HG03521 (cell line): ENCODE results near the gene SPOCK1.
"Not testable (repeated sequence)": the region's sequence is repeated elsewhere in the genome, so short reads cannot be mapped to it uniquely, and the experiment has no call there.

Experiments
- ATAC-seq: cut with Tn5 transposase; IDR thresholded peaks from one replicate; pipeline ENCODE4 v1.9.1; 2021; ENCODE audit warnings: mild to moderate bottlenecking, moderate library complexity; ENCODE audit not compliant: unreplicated experiment

SPOCK1 gene

GRCh38 chr5:137498736-137499505, at the start of gene SPOCK1:
SPOCK1 (minus strand) TSS chr5:137499326.
- peak; percentile 90 for ATAC-seq

GRCh38 chr5:137545956-137546355, 46.8 kb upstream of the SPOCK1 start:
- ATAC-seq, result no peak

GRCh38 chr5:137535449-137535848, 36.3 kb upstream of the SPOCK1 start:
- not testable (repeated sequence) for ATAC-seq

- no peak for ATAC-seq
These were observed 34.8 kb upstream of the SPOCK1 start for GRCh38 chr5:137533963-137534362.

GRCh38 chr5:137531266-137531665, 32.1 kb upstream of the SPOCK1 start:
- ATAC-seq, result no peak

GRCh38 chr5:137521246-137521645, 22.1 kb upstream of the SPOCK1 start:
- no peak for ATAC-seq

- ATAC-seq, result no peak
These were observed 17.8 kb upstream of the SPOCK1 start for GRCh38 chr5:137516961-137517360.

GRCh38 chr5:137516251-137516797, 17.2 kb upstream of the SPOCK1 start:
- no peak for ATAC-seq

- ATAC-seq, result no peak
These were observed 16.1 kb upstream of the SPOCK1 start for GRCh38 chr5:137515238-137515637.

GRCh38 chr5:137510671-137511070, 11.5 kb upstream of the SPOCK1 start:
- no peak for ATAC-seq

- ATAC-seq, result no peak
These were observed 8.0 kb upstream of the SPOCK1 start for GRCh38 chr5:137507150-137507549.

- no peak for ATAC-seq
These were observed 7.2 kb upstream of the SPOCK1 start for GRCh38 chr5:137506296-137506695.

GRCh38 chr5:137504916-137505315, 5.8 kb upstream of the SPOCK1 start:
- no peak for ATAC-seq

GRCh38 chr5:137503456-137503855, 4.3 kb upstream of the SPOCK1 start:
- no peak for ATAC-seq

- ATAC-seq, result no peak
These were observed 3.5 kb upstream of the SPOCK1 start for GRCh38 chr5:137502632-137503031.

- ATAC-seq, result no peak
These were observed 2.8 kb upstream of the SPOCK1 start for GRCh38 chr5:137501846-137502406.

GRCh38 chr5:137501226-137501625, 2.1 kb upstream of the SPOCK1 start:
- no peak for ATAC-seq

- ATAC-seq, result no peak
These were observed 1.6 kb upstream of the SPOCK1 start for GRCh38 chr5:137500615-137501225.

GRCh38 chr5:137499506-137499847, 351 bp upstream of the SPOCK1 start:
- peak; percentile 6 for ATAC-seq

GRCh38 chr5:137498301-137498735, 808 bp downstream of the SPOCK1 start:
- ATAC-seq, result no peak

GRCh38 chr5:137497396-137498290, 1.5 kb downstream of the SPOCK1 start:
- ATAC-seq, result no peak
